Measurements from ENCODE around the gene NCAPH2. TPM values are rescaled to one million over a fixed set of nuclear protein-coding genes. Genes with fewer than 3 reads are reported as not detected.

The NCAPH2 gene
- total RNA-seq, 4 donors from 2014 or later = 40.7 to 54.3 (median 41.5) TPM

GRCh38 chr22:50487290-50488005 lies 20.6 kb upstream of the NCAPH2 start:
- 79 to 81% methylated on average over 14 to 23 of the region's 23 CpGs for WGBS, 2 donors
- intact Hi-C loops (cut with DNase I; ENCODE audit: low total_unique reads) = no loop called here
- H3K4me3 ChIP-seq (ENCODE audit: low read depth, poor library complexity, severe bottlenecking) = no peak overlapping the region
- TF ChIP-seq POLR2A (IDR thresholded peaks at IDR 0.05) (no peak), CTCF (IDR thresholded peaks at IDR 0.05) (no peak)
- no peak for DNase-seq (ENCODE audit: low spot score in 2 of 2)

- no peak for DNase-seq (ENCODE audit: low spot score in 2 of 2)
- intact Hi-C loops (cut with DNase I; ENCODE audit: low total_unique reads) = no loop called here
- H3K4me3 ChIP-seq (ENCODE audit: low read depth, poor library complexity, severe bottlenecking) = no peak overlapping the region
- WGBS, 2 donors = 79 to 84% methylated on average over 12 to 14 of the region's 18 CpGs
- no peak for TF ChIP-seq CTCF (IDR thresholded peaks at IDR 0.05)
- no peak for TF ChIP-seq POLR2A (IDR thresholded peaks at IDR 0.05)
Observed at GRCh38 chr22:50488006-50488677, 19.9 kb upstream of the NCAPH2 start.

- DNase-seq (ENCODE audit: low spot score in 2 of 2) = no peak
- WGBS, 2 donors = 81 to 88% methylated on average over 19 of the region's 19 CpGs
- intact Hi-C loops (cut with DNase I; ENCODE audit: low total_unique reads) = no loop called here
- TF ChIP-seq CTCF (IDR thresholded peaks at IDR 0.05) (no peak), POLR2A (IDR thresholded peaks at IDR 0.05) (no peak)
- no peak overlapping the region for H3K4me3 ChIP-seq (ENCODE audit: low read depth, poor library complexity, severe bottlenecking)
Observed at GRCh38 chr22:50488886-50489285, 19.1 kb upstream of the NCAPH2 start.

GRCh38 chr22:50489363-50490243 lies 18.4 kb upstream of the NCAPH2 start:
- 66 to 81% methylated on average over 16 to 23 of the region's 31 CpGs for WGBS, 2 donors
- DNase-seq (ENCODE audit: low spot score in 2 of 2) = no peak
- intact Hi-C loops (cut with DNase I; ENCODE audit: low total_unique reads) = no loop called here
- TF ChIP-seq POLR2A (IDR thresholded peaks at IDR 0.05) = no peak
- TF ChIP-seq CTCF (IDR thresholded peaks at IDR 0.05) = no peak
- H3K4me3 ChIP-seq (ENCODE audit: low read depth, poor library complexity, severe bottlenecking) = no peak overlapping the region

- DNase-seq (ENCODE audit: low spot score in 2 of 2) = no peak
- H3K4me3 ChIP-seq (ENCODE audit: low read depth, poor library complexity, severe bottlenecking) = no peak overlapping the region
- WGBS, 2 donors = 63 to 69% methylated on average over 27 of the region's 27 CpGs
- no peak for TF ChIP-seq POLR2A (IDR thresholded peaks at IDR 0.05)
- TF ChIP-seq CTCF (IDR thresholded peaks at IDR 0.05) = no peak
- intact Hi-C loops (cut with DNase I; ENCODE audit: low total_unique reads) = no loop called here
Observed at GRCh38 chr22:50490531-50491308, 17.3 kb upstream of the NCAPH2 start.
